ENCODE data around the gene F8.

DNA sequence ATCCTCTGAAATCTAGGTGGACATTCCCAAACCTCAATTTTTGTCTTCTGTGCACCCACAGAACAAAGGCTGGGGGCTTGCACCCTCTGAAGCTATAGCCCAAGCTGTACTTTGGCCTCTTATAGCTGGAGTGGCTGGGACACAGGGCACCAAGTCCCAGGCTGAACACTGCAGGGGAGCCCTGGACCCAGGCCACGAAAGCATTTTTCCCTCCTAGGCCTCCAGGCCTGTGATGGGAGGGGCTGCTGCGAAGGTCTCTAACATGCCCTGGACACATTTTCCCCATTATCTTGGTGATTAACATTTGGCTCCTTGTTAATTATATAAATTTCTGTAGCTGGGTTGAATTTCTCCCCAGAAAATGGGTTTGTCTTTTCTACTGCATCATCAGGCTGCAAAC, 108.5 kb downstream of the F8 start:
- TF ChIP-seq, protein P1, sequence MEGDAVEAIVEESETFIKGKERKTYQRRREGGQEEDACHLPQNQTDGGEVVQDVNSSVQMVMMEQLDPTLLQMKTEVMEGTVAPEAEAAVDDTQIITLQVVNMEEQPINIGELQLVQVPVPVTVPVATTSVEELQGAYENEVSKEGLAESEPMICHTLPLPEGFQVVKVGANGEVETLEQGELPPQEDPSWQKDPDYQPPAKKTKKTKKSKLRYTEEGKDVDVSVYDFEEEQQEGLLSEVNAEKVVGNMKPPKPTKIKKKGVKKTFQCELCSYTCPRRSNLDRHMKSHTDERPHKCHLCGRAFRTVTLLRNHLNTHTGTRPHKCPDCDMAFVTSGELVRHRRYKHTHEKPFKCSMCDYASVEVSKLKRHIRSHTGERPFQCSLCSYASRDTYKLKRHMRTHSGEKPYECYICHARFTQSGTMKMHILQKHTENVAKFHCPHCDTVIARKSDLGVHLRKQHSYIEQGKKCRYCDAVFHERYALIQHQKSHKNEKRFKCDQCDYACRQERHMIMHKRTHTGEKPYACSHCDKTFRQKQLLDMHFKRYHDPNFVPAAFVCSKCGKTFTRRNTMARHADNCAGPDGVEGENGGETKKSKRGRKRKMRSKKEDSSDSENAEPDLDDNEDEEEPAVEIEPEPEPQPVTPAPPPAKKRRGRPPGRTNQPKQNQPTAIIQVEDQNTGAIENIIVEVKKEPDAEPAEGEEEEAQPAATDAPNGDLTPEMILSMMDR (IDR thresholded peaks at IDR 0.05): no peak
- TF ChIP-seq, protein P2, sequence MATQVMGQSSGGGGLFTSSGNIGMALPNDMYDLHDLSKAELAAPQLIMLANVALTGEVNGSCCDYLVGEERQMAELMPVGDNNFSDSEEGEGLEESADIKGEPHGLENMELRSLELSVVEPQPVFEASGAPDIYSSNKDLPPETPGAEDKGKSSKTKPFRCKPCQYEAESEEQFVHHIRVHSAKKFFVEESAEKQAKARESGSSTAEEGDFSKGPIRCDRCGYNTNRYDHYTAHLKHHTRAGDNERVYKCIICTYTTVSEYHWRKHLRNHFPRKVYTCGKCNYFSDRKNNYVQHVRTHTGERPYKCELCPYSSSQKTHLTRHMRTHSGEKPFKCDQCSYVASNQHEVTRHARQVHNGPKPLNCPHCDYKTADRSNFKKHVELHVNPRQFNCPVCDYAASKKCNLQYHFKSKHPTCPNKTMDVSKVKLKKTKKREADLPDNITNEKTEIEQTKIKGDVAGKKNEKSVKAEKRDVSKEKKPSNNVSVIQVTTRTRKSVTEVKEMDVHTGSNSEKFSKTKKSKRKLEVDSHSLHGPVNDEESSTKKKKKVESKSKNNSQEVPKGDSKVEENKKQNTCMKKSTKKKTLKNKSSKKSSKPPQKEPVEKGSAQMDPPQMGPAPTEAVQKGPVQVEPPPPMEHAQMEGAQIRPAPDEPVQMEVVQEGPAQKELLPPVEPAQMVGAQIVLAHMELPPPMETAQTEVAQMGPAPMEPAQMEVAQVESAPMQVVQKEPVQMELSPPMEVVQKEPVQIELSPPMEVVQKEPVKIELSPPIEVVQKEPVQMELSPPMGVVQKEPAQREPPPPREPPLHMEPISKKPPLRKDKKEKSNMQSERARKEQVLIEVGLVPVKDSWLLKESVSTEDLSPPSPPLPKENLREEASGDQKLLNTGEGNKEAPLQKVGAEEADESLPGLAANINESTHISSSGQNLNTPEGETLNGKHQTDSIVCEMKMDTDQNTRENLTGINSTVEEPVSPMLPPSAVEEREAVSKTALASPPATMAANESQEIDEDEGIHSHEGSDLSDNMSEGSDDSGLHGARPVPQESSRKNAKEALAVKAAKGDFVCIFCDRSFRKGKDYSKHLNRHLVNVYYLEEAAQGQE (IDR thresholded peaks at IDR 0.05; ENCODE audit: insufficient read depth in 1 of 2, low read depth in 2 of 2, low read length in 1 of 2): no peak
